ENCODE data around the gene TMED1. TPM values are rescaled to one million over a fixed set of nuclear protein-coding genes. Genes with fewer than 3 reads are reported as not detected.
A peak's percentile ranks its signal among the peaks of the same experiment; 100 is the strongest.

Gene TMED1
- polyA plus RNA-seq, 1 donor (not counting 4 experiments of a cell fraction or from before 2014, with no cell fraction given) = 18.2 TPM

DNA sequence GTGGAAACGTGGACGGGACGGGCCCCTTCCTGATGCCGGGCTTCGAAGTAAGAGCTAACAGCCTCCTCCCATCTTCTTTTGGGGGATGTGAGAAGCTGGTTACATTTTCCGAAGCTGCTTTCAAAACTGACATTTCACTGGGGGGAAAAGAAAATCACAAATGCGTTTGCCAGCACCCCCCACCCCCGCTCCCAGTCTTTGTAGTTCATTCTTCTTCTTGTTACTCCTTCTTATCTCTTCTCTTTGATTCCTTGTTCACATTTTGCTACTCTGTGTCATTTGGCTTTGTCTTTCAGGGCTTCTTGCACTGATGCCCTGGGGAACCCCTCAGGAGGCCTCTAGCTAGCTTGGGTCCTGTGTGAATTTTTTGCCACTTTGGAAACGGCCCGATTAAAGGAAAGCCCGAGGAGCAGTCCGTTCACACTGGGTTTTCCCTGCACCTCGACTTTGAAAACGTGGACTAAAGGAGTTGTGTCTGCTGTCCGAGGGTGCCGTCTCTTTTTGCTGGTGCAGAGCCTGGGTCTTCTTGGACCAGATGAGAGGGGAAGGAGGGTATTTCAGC is 36.6 kb upstream of the TMED1 start:
- peaks cover 4% of the 10 kb centered on the region for H4K20me1 ChIP-seq (ENCODE audit: control insufficient read depth, extremely low read depth, insufficient read depth, low read length)
- DNase-seq (ENCODE audit: low read depth, low spot score) = no peak
- peak overlapping the region; percentile 85 for H3K4me2 ChIP-seq (ENCODE audit: control insufficient read depth, extremely low read depth, insufficient read depth, low read depth, low read length)
- FAIRE-seq = no peak
- H3K9me1 ChIP-seq (ENCODE audit: control insufficient read depth, extremely low read depth, insufficient read depth, low read length) = no peaks in the 10 kb centered on the region
- H3K36me3 ChIP-seq (ENCODE audit: control insufficient read depth in 2 of 2, extremely low read depth in 1 of 2, insufficient read depth in 2 of 2, low read length in 2 of 2) = peaks cover 0 to 2% of the 10 kb centered on the region in 2 experiments
- peak overlapping the region; percentile 75 to 96 (median 87) for H3K4me3 ChIP-seq (ENCODE audit: control insufficient read depth in 2 of 3, extremely low read depth in 1 of 3, insufficient read depth in 2 of 3, low read depth in 1 of 3, low read length in 3 of 3)
- H2AFZ ChIP-seq (ENCODE audit: control insufficient read depth, low read length) = no peak overlapping the region
- TF ChIP-seq CTCF (optimal IDR thresholded peaks at IDR 0.05 in 1 of 3, IDR thresholded peaks at IDR 0.05 in 1 of 3, conservative IDR thresholded peaks at IDR 0.05 in 1 of 3; ENCODE audit: extremely low read depth in 1 of 3, insufficient read depth in 2 of 3, low read length in 3 of 3) = no peak
- no peak for TF ChIP-seq EZH2 (IDR thresholded peaks at IDR 0.05; ENCODE audit: low read length)
- H3K9me3 ChIP-seq (ENCODE audit: control insufficient read depth, low read depth, low read length) = no peaks in the 10 kb centered on the region
- H3K4me1 ChIP-seq (ENCODE audit: control insufficient read depth, extremely low read depth, insufficient read depth, low read length) = peaks cover 12% of the 10 kb centered on the region
- peak overlapping the region; percentile 85 for H3K9ac ChIP-seq (ENCODE audit: control insufficient read depth, extremely low read depth, insufficient read depth, low read length)
- H3K27me3 ChIP-seq (ENCODE audit: control insufficient read depth, extremely low read depth, insufficient read depth, low read length) = no peaks in the 10 kb centered on the region
- peak overlapping the region; percentile 56 for H3K27ac ChIP-seq (ENCODE audit: control insufficient read depth, insufficient read depth, low read length)
- H3K79me2 ChIP-seq (ENCODE audit: control insufficient read depth, insufficient read depth, low read length) = peaks cover 49% of the 10 kb centered on the region
- dilution Hi-C loops (cut with MboI; ENCODE audit: extremely low pct_ligation_motif_present, low sequenced_read_pairs) = no loop called here

GRCh38 chr19:10871711-10872545 is 35.9 kb upstream of the TMED1 start:
- dilution Hi-C loops (cut with MboI; ENCODE audit: extremely low pct_ligation_motif_present, low sequenced_read_pairs) = no loop called here

More at GRCh38 chr19:10871711-10872545, 35.9 kb upstream of the TMED1 start:
- H3K79me2 ChIP-seq (ENCODE audit: control insufficient read depth, insufficient read depth, low read length) = peaks cover 46% of the 10 kb centered on the region
- TF ChIP-seq CTCF (optimal IDR thresholded peaks at IDR 0.05 in 1 of 3, IDR thresholded peaks at IDR 0.05 in 1 of 3, conservative IDR thresholded peaks at IDR 0.05 in 1 of 3; ENCODE audit: extremely low read depth in 1 of 3, insufficient read depth in 2 of 3, low read length in 3 of 3) = peak in 2 of 3 experiments; percentile 8 to 30
- no peak for TF ChIP-seq EZH2 (IDR thresholded peaks at IDR 0.05; ENCODE audit: low read length)
- no peak for DNase-seq (ENCODE audit: low read depth, low spot score)
- peak overlapping the region; percentile 26 for H2AFZ ChIP-seq (ENCODE audit: control insufficient read depth, low read length)
- no peaks in the 10 kb centered on the region for H3K36me3 ChIP-seq (ENCODE audit: control insufficient read depth in 2 of 2, extremely low read depth in 1 of 2, insufficient read depth in 2 of 2, low read length in 2 of 2)
- peak overlapping the region; percentile 85 for H3K9ac ChIP-seq (ENCODE audit: control insufficient read depth, extremely low read depth, insufficient read depth, low read length)
- H3K9me3 ChIP-seq (ENCODE audit: control insufficient read depth, low read depth, low read length) = no peaks in the 10 kb centered on the region
- peak overlapping the region; percentile 56 for H3K27ac ChIP-seq (ENCODE audit: control insufficient read depth, insufficient read depth, low read length)
- H3K27me3 ChIP-seq (ENCODE audit: control insufficient read depth, extremely low read depth, insufficient read depth, low read length) = no peaks in the 10 kb centered on the region
- H3K4me3 ChIP-seq (ENCODE audit: control insufficient read depth in 2 of 3, extremely low read depth in 1 of 3, insufficient read depth in 2 of 3, low read depth in 1 of 3, low read length in 3 of 3) = peak overlapping the region; percentile 75 to 96 (median 87)
- peaks cover 12% of the 10 kb centered on the region for H3K4me1 ChIP-seq (ENCODE audit: control insufficient read depth, extremely low read depth, insufficient read depth, low read length)
- peak overlapping the region; percentile 85 for H3K4me2 ChIP-seq (ENCODE audit: control insufficient read depth, extremely low read depth, insufficient read depth, low read depth, low read length)
- H3K9me1 ChIP-seq (ENCODE audit: control insufficient read depth, extremely low read depth, insufficient read depth, low read length) = no peaks in the 10 kb centered on the region
- FAIRE-seq = no peak
- peaks cover under 1% of the 10 kb centered on the region for H4K20me1 ChIP-seq (ENCODE audit: control insufficient read depth, extremely low read depth, insufficient read depth, low read length)
